HL-60 (cell line): ENCODE data around the gene SESN2.

Experiments used
- REST ChIP-seq: IDR thresholded peaks from 2 replicates; pipeline ENCODE4 v1.6.1; 2012; ENCODE audit warnings: low read depth; ENCODE audit not compliant: insufficient replicate concordance
- TF ChIP-seq, protein P1 (sequence below): IDR thresholded peaks from one replicate; pipeline ENCODE4 v1.5.1; 2011; ENCODE audit warnings: low read length, control low read depth, inconsistent platforms; ENCODE audit not compliant: insufficient read depth

GRCh38 chr1:28264897-28265296 is 5.6 kb downstream of the SESN2 start:
- TF ChIP-seq, protein P1, sequence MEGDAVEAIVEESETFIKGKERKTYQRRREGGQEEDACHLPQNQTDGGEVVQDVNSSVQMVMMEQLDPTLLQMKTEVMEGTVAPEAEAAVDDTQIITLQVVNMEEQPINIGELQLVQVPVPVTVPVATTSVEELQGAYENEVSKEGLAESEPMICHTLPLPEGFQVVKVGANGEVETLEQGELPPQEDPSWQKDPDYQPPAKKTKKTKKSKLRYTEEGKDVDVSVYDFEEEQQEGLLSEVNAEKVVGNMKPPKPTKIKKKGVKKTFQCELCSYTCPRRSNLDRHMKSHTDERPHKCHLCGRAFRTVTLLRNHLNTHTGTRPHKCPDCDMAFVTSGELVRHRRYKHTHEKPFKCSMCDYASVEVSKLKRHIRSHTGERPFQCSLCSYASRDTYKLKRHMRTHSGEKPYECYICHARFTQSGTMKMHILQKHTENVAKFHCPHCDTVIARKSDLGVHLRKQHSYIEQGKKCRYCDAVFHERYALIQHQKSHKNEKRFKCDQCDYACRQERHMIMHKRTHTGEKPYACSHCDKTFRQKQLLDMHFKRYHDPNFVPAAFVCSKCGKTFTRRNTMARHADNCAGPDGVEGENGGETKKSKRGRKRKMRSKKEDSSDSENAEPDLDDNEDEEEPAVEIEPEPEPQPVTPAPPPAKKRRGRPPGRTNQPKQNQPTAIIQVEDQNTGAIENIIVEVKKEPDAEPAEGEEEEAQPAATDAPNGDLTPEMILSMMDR: no peak
- TF ChIP-seq REST: no peak
